GM12872 (cell line): Measurements from ENCODE around the gene KSR1.

ENCODE experiments used
- TF ChIP-seq, protein P1 (sequence below): IDR thresholded peaks from 3 replicates; pipeline ENCODE4 v1.5.1; 2011; ENCODE audit warnings: low read depth, mild to moderate bottlenecking, low read length, moderate library complexity; ENCODE audit not compliant: insufficient read depth

The KSR1 gene

DNA sequence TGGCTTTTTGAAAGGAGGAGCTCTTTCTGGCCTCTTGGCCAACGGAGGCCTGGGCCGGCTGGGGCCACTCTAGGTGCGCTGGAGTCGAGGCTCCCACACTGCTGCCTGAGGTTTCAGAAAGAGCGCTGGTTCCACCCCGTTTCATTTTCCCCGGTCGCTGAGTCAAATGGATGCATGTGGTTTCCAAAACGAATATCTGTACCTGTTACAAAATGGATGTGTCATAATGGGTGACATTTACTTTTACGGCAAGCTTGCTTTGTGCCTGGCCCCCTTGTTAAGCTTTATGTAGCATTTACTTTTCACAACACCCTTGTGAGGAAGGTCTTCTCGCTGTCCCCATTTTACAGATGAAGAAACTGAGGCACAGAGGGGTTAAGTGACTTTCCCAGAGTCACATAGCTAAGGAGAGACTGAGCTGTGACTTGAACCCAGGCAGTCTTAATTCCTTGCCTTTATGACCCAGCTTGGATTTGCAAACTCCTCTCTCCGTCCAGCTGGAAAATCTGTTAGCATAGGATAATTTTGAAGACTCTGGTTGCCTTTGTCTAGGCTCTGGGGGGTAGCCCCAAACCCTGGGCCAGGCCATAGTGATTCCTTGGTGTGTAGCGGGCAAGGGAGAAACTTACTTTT, 10.6 kb downstream of the KSR1 start:
- TF ChIP-seq, protein P1, sequence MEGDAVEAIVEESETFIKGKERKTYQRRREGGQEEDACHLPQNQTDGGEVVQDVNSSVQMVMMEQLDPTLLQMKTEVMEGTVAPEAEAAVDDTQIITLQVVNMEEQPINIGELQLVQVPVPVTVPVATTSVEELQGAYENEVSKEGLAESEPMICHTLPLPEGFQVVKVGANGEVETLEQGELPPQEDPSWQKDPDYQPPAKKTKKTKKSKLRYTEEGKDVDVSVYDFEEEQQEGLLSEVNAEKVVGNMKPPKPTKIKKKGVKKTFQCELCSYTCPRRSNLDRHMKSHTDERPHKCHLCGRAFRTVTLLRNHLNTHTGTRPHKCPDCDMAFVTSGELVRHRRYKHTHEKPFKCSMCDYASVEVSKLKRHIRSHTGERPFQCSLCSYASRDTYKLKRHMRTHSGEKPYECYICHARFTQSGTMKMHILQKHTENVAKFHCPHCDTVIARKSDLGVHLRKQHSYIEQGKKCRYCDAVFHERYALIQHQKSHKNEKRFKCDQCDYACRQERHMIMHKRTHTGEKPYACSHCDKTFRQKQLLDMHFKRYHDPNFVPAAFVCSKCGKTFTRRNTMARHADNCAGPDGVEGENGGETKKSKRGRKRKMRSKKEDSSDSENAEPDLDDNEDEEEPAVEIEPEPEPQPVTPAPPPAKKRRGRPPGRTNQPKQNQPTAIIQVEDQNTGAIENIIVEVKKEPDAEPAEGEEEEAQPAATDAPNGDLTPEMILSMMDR, result no peak

DNA sequence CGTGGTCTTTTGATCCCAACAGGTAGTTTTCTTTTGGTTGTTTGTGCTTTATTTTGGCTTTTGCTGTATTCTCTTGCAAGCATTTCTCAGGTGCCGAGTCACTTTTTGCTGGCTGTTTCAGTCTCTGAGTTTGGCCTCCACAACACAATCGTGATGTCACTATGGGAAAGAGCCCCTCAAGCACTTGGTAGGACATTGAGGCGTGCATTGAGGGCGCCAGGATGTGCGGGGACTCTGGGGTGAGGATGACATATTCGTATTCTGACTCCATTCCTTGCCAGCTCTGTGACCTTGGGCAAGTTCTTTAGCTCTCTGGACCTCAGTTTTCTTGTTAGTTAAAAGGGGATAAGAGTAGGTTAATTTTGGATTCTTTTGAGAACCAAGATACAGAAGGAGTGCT, 13.0 kb downstream of the KSR1 start:
- TF ChIP-seq, protein P1, result no peak

DNA sequence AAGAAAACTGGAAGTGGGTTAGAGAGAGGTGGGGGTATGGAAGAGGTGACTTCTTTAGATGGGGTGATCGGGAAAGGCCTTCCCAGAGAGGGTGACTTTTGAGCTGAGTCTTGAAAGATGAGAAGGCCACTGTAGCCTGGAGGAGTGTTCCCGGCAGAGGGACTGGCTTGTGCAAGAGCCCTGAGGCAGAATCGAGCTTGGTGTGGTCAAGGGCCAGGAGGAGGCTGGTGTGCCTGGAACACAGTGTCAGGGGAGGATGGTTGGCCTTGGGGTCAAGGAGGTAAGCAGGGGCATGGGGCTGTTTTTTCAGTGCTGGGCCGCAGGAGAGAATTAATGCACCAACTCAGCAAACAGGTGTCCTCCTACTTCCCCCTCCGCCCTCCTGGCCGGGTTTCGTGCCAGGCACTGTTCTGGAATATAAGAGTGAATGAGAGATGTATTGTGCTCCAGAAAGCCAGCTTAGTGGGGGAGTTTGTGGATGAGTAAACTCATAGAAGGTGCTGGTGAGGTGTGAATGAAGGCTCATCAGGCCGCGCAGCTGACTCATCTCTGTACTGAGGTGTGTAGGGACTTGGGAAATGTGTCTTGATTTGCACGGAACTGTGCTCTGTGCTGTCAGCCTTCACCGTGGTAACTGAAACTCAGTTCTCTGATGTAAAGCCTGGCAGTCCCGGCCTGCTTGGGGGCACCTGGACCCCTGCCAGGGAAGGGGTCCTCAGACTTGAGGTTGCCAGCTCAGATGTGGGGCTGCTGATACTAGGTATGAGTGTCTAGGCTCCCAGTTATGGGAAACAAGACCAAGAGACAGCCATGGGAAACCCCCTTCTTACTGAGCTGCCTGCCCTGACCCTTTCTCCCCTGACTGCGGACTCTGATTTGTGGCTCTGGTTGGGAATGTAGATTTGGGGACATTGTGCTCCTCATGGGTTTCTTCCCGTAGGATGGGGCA, 15.3 kb downstream of the KSR1 start:
- TF ChIP-seq, protein P1, result no peak

DNA sequence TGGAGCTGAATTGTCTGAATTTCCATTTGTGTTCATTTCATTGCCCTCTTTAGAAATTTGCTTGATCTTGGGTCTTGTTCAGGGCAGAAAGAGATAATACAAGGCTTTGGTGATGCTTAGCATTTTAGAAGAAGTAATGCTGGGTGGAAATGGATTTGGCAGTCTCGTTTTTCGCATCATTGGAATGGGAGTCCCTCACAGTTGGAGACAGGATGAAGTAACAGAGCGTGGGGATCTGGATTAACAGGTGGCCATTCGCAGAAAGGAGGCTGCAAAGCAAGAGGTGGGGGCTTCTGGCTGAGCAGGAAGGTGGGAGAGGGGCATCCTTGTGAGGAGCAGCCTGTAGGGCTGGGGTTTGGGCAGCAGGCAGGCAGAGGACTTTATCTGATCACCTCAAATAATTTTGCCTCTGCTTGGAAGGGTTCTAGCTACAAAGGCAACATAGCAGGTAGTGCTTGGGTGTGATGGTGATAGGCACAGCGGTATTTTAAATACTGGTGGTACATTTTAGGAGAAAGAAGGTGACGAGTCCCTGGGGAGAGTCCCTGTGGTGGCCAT, 17.0 kb downstream of the KSR1 start:
- TF ChIP-seq, protein P1, result no peak

DNA sequence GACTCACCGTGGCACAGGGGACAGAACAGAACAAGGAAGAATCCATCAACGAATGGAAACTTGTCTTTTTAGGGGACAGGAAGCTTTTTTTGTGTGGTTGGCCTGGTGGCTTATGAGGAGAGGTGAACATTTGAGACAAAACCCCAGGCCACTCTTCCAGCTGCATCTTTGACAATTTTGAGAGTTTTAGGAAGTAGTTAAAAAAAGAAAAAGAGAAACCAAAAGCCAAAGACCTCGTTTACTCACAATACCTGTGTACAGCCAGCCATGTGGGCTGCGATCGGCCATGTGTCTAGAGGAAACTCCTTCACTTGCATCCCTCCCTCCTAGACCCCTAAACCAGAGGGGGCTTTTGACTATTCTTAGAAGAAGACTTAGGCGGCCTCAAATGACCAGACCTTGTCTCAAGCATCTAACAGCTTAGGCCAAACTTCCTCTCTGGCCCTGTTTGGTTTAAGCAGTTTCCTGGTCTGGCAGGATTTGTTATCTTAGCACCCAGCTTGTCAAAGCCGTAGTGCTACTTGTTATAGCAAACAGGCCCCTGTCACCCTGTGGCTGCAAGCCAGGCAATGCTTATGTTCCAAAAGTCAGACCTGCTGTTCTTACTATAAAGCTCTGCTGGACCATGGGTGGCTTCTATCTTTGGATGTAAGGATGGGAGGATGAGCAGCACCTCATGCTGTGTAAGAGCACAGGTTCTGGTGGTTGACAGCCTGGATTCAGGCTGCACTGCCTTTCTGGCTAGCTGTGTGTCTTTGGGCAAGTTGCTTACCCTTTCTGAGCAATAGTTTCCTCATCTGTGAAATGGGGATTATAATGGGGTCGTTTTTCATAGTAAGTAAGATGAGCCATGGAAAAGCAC, 17.7 kb downstream of the KSR1 start:
- TF ChIP-seq, protein P1, result no peak

DNA sequence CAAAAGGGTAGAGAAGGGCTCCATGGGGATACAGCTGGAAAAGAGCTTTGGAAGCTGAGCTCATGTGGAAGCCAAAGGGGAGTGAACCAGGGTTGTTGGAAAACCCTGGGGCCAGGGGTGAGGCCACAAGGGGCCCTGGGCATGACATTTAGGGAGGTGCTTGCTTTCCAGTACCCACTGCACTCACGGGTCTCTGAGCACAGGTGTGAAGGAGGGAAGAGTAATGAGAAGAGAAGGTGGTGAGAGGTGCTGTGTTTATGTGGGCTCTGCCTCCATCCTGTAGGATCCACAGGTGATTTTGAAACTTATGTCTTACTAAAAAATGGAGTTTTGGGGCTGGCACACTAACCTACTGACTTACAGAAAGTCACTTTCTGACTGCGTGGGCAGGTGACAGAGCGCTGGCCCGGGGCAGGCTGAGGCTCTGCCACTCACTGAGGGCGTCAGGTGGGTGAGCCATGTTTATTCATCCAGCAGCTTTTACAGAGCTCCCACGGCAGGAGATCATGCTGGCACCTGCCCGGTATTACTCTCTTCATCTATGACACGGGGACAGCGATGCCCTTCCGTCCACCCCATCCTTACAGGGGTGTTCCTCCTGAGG, 18.9 kb downstream of the KSR1 start:
- TF ChIP-seq, protein P1, result no peak
